Keratinocyte (primary cell): ENCODE measurements around the gene ACP7.

Experiments used
- CTCF ChIP-seq, 3 experiments: IDR thresholded peaks in 1 of 3; conservative IDR thresholded peaks in 1 of 3; optimal IDR thresholded peaks in 1 of 3; 2 replicates in 2 of 3; 3 replicates in 1 of 3; pipeline versions ENCODE3 to v1.5.1; 2011; ENCODE audit warnings: low read length in 3 of 3, mild to moderate bottlenecking in 3 of 3, moderate library complexity in 2 of 3, control low read depth in 1 of 3, inconsistent platforms in 1 of 3; ENCODE audit not compliant: insufficient read depth in 2 of 3; ENCODE audit errors: extremely low read depth in 1 of 3
- EZH2 ChIP-seq: IDR thresholded peaks from one replicate; pipeline ENCODE4 v1.6.1; 2012; ENCODE audit warnings: inconsistent platforms, mild to moderate bottlenecking, low read length, moderate library complexity

- TF ChIP-seq CTCF (optimal IDR thresholded peaks at IDR 0.05 in 1 of 3, IDR thresholded peaks at IDR 0.05 in 1 of 3, conservative IDR thresholded peaks at IDR 0.05 in 1 of 3; ENCODE audit: extremely low read depth in 1 of 3, insufficient read depth in 2 of 3, low read length in 3 of 3) (no peak), EZH2 (no peak)
Observed at GRCh38 chr19:39074205-39074692, 9.9 kb upstream of the ACP7 start.
